GM18526 (cell line): ENCODE data around the gene SETD1A.

Source experiments
- POLR2A ChIP-seq: IDR thresholded peaks from 3 replicates; pipeline ENCODE4 v1.6.1; 2011; ENCODE audit not compliant: insufficient read length; ENCODE audit errors: extremely low read depth

Gene SETD1A

GRCh38 chr16:31006086-31006385, 48.5 kb downstream of the SETD1A start:
- TF ChIP-seq POLR2A = no peak

DNA sequence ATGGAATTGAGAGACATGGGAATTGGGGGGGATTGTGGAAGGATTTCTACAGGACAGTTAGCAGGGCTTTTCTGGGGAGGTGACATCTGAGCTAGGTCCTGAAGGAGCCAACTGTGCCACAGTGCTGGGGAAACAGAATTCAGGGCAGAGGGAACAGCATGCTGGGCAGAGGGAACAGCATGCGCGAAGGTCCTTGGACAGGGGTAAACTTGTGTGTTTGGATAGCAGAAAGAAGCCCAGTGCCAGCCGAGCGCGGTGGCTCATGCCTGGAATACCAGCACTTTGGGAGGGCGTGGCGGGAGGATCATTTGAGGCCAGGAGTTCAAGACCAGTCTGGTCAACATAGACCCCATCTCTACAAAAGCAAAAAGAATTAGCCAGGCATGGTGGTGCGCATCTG, 49.0 kb downstream of the SETD1A start:
- no peak for TF ChIP-seq POLR2A

DNA sequence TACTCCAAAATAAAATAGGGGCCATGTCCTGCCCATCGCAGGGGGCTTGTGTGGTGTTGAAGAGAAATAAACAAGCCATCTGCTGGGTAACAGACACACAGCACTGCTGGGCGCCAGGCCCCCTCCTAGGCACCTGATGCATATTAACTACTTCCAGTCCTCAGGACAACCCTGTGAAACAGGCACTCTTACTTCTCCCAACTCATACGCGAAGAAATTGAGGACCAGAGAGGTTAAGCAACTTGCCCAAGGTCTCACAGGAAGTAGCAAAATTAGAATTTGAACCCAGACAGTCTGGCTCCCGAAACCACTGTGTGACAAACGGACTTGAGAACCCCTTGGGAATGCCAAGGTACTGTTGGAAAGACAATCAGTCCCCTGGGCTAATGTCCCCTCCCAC, 50.1 kb downstream of the SETD1A start:
- TF ChIP-seq POLR2A = no peak

GRCh38 chr16:31008149-31008548, 50.6 kb downstream of the SETD1A start:
- TF ChIP-seq POLR2A = no peak

DNA sequence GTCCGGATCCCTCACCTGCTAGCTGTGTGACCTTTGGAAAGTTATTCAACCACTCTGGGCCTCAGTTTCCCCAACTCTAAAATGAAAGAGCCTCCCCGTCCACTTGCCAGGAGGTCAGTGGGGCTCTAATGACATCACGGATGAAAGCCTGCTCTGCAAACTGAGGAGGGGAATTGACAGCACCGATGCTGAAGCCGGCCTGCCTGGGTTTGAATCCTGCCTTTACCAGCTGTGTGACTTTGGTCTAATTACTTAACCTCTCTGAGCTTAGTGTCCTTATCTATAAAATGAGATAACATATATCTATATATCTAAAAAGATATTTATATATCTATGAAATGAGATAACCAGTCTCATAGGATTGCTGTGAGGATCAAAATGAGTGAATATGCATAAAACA, 51.0 kb downstream of the SETD1A start:
- no peak for TF ChIP-seq POLR2A

DNA sequence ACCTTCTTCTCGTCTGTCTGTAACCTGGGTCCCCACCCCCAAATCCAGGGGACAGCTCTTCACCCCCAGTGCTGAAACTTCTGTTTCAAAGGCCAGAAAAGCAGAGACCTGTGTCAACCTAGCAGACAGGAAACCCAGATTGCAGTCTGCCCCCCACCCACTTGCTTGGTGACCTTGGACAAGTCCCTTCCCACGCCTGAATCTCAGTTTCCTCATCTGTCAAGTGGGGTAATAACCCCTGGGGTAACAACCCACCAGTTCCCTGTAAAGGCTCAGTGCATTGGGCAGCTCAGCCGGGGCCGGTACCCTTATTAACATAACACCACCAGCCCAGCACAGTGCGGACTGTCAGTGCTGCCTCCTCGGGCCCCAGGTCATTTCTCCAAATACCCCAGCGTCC, 51.6 kb downstream of the SETD1A start:
- no peak for TF ChIP-seq POLR2A

- TF ChIP-seq POLR2A = no peak
Measured at GRCh38 chr16:31009894-31010584, 52.5 kb downstream of the SETD1A start.

- no peak for TF ChIP-seq POLR2A
Measured at GRCh38 chr16:31010585-31011325, 53.2 kb downstream of the SETD1A start, which contains the start of gene STX1B. Gene STX1B, minus strand, starts transcription at chr16:31010638. Its CDS starts 242 bp downstream, at chr16:31010396.

DNA sequence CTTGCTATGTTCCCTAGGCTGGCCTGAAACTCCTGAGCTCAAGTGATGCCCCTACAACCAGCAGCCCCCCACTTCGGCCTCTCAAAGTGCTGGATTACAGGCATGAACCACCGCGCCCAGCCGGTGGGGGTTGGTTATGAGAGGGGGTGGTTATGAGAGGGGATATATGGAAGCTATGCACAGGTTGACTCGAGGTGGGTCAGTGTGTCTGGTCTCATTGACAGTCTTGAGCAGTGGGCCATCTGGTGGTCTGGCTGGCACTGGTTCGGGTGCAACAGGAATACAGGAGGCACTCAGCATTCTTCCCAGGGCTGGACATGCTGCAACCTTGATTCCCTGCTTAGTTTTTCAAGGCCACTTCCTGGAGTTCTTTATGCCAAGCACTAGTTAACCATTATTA, 58.5 kb downstream of the SETD1A start:
- no peak for TF ChIP-seq POLR2A

GRCh38 chr16:31020536-31020935, 63.0 kb downstream of the SETD1A start:
- no peak for TF ChIP-seq POLR2A

DNA sequence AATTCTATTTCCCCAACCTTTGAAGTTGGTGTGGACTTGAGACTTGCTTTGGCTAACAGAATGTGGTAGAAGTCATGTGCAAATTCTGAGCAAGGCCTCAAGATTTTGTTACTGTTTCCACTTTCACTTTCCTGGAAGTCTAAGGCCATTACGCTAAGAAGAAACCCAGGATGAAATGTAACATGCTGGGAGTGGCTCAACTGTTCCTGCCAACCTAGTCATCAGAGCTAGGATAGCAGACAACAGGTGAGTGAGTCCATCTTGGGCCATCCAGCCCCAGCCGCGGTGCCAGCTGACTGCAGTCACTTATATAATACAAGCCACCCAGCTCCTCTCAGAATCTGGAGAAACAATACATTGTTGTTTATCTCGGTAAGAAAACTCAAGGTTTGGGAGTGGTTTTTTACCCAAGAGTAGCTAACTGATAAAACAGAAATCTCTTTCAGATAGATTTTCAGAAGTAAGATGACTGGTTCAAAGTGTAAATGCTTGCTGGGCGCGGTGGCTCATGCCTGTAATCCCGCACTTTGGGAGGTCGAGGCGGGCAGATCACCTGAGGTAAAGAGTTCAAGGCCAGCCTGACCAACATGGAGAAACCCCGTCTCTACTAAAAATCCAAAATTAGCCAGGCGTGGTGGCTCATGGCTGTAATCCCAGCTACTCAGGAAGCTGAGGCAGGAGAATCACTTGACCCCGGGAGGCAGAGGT, 65.1 kb downstream of the SETD1A start:
- TF ChIP-seq POLR2A = no peak

DNA sequence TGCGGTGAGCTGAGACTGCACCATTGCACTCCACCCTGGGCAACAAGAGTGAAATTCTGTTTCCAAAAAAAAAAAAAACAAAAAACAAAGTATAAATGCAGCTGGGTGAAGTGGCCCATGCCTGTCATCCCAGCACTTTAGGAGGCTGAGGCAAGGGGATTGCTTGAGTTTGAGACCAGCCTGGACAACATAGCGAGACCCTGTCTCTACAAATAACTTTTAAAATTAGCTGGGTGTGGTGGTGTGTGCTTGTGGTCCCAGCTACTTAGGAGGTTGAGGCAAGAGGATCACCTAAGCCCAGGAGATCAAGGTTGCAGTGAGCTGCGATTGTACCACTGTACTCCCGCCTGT, 65.7 kb downstream of the SETD1A start:
- TF ChIP-seq POLR2A = no peak

DNA sequence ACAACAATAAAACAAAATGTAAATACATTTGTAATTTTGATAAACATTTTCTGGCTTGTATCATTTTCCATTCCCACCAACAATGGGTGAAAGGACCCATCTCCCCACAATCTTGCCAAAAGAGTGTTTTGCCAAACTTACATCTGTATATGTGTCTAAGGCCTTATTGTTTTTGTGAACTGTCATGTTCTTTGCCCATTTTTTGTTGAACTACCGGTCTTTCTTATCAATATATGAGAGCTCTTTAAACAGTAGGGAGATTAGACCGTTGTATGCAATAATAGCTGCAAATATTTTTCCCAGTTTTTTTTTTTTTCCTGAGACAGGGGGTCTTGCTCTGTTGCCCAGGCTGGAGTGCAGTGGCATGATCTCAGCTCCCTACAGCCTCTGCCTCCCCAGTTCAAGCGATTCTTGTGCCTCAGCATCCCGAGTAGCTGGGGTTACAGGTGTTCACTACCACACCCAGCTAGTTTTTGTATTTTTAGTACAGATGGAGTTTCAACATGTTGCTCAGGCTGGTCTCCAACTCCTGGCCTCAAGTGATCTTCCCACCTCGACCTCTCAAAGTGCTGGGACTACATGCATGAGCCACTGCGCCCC, 66.2 kb downstream of the SETD1A start:
- TF ChIP-seq POLR2A = no peak

DNA sequence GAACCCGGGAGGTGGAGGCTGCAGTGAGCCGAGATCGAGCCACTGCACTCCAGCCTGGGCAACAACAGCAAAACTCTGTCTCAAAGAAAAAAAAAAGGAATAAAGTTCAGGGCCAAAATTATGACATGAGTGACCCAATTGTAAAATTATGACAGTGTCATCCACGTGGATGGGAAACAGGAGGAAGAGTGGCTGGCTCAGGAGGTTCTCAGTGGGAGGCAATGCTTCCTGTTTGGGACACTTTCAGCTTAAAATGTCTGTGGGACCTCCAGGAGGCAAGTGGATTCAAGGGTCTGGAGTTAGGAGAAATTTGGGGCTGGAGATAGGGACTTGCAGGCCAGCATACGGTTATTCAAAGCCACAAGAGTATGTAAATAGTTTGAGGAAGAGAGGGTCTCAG, 67.8 kb downstream of the SETD1A start:
- TF ChIP-seq POLR2A = no peak

GRCh38 chr16:31029272-31029671, 71.7 kb downstream of the SETD1A start:
- no peak for TF ChIP-seq POLR2A

DNA sequence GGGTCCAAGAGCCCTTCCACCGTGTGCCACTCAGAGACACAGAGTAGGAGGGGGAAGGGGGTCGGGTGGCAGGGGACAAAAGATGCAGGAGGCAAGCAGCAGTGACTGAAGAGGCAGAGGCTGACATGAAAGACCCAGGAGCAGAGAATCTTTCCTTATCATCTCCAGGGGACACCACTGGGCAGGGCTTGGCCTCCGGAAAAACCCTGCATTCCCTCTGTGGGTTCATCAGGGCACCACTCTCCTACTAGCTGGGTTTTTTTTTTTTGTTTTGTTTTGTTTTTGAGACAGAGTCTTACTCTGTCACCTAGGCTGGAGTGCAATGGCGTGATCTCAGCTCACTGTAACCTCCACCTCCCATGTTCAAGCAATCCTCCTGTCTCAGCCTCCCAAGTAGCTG, 73.7 kb downstream of the SETD1A start:
- no peak for TF ChIP-seq POLR2A
